GM12891 (cell line): ENCODE data around the gene CFAP61.
"Not testable (repeated sequence)": the region's sequence is repeated elsewhere in the genome, so short reads cannot be mapped to it uniquely, and the experiment has no call there.

ENCODE experiments used
- DNase-seq: peaks from one replicate; pipeline ENCODE4 v3.0.0; 2011; ENCODE audit warnings: low spot score; ENCODE audit not compliant: insufficient read length
- FAIRE-seq: peaks from 2 replicates; lab custom pipeline; 2011; peaks lifted over from hg19 to GRCh38; lab: Jason Lieb, UNC
- PAX5 ChIP-seq: IDR thresholded peaks from 2 replicates; pipeline ENCODE4 v1.6.1; 2011; ENCODE audit warnings: low read length, moderate library complexity, mild to moderate bottlenecking; ENCODE audit not compliant: insufficient read depth, severe bottlenecking
- POLR2A ChIP-seq: IDR thresholded peaks from 2 replicates; pipeline ENCODE4 v1.6.1; 2011; ENCODE audit warnings: low read depth, low read length, control low read depth
- POLR2AphosphoS5 ChIP-seq: IDR thresholded peaks from 2 replicates; pipeline ENCODE4 v1.6.1; 2011; ENCODE audit warnings: low read depth, low read length, control low read depth
- POU2F2 ChIP-seq: IDR thresholded peaks from 2 replicates; pipeline ENCODE4 v1.6.1; 2011; ENCODE audit warnings: low read depth, mild to moderate bottlenecking, control low read depth, low read length, moderate library complexity
- SPI1 ChIP-seq: IDR thresholded peaks from 2 replicates; pipeline ENCODE4 v1.6.1; 2011; ENCODE audit warnings: low read depth, low read length, control low read depth
- TAF1 ChIP-seq: IDR thresholded peaks from 2 replicates; pipeline ENCODE4 v1.6.1; 2011; ENCODE audit warnings: low read depth, low read length, control low read depth

The CFAP61 gene

GRCh38 chr20:20103486-20103885, 51.2 kb downstream of the CFAP61 start:
- DNase-seq, result no peak
- FAIRE-seq, result no peak
- no peak for TF ChIP-seq PAX5
- TF ChIP-seq POLR2A, result no peak
- TF ChIP-seq SPI1, result no peak
- no peak for TF ChIP-seq POU2F2
- TF ChIP-seq POLR2AphosphoS5, result no peak
- TF ChIP-seq TAF1, result no peak

- not testable (repeated sequence) for DNase-seq, FAIRE-seq
These were observed 70.9 kb downstream of the CFAP61 start for GRCh38 chr20:20123187-20123586.

- DNase-seq (no peak), FAIRE-seq (no peak)
- TF ChIP-seq POLR2AphosphoS5, result no peak
- no peak for TF ChIP-seq POLR2A
- TF ChIP-seq SPI1, result no peak
- TF ChIP-seq PAX5, result no peak
- no peak for TF ChIP-seq TAF1
- no peak for TF ChIP-seq POU2F2
These were observed 78.1 kb downstream of the CFAP61 start for GRCh38 chr20:20130399-20130798.

GRCh38 chr20:20134941-20135575, 82.7 kb downstream of the CFAP61 start:
- no peak for FAIRE-seq
- no peak for DNase-seq
- TF ChIP-seq SPI1 (no peak), PAX5 (no peak), TAF1 (no peak), POLR2AphosphoS5 (no peak), POLR2A (no peak), POU2F2 (no peak)

GRCh38 chr20:20136313-20136712, 84.0 kb downstream of the CFAP61 start:
- TF ChIP-seq POLR2AphosphoS5 (no peak), POU2F2 (no peak), PAX5 (no peak)
- FAIRE-seq (no peak), DNase-seq (no peak)

GRCh38 chr20:20137851-20138250, 85.5 kb downstream of the CFAP61 start:
- no peak for DNase-seq
- no peak for TF ChIP-seq PAX5
- no peak for TF ChIP-seq TAF1
- TF ChIP-seq POLR2A, result no peak
- no peak for TF ChIP-seq POU2F2
- TF ChIP-seq POLR2AphosphoS5, result no peak
- no peak for TF ChIP-seq SPI1
- no peak for FAIRE-seq

- DNase-seq, result no peak
These were observed 86.2 kb downstream of the CFAP61 start for GRCh38 chr20:20138301-20139064.

GRCh38 chr20:20139403-20139802, 87.1 kb downstream of the CFAP61 start:
- no peak for DNase-seq
- TF ChIP-seq TAF1, result no peak
- TF ChIP-seq POLR2AphosphoS5, result no peak
- no peak for TF ChIP-seq SPI1
- TF ChIP-seq PAX5, result no peak
- no peak for TF ChIP-seq POLR2A
- TF ChIP-seq POU2F2, result no peak
- no peak for FAIRE-seq

More at GRCh38 chr20:20138301-20139064, 86.2 kb downstream of the CFAP61 start:
- no peak for FAIRE-seq
- TF ChIP-seq POLR2AphosphoS5, result no peak
- no peak for TF ChIP-seq TAF1
- TF ChIP-seq POLR2A, result no peak
- TF ChIP-seq PAX5, result no peak
- no peak for TF ChIP-seq SPI1
- TF ChIP-seq POU2F2, result no peak

GRCh38 chr20:20143165-20143564, 90.8 kb downstream of the CFAP61 start:
- no peak for TF ChIP-seq PAX5
- TF ChIP-seq POU2F2, result no peak
- TF ChIP-seq TAF1, result no peak
- TF ChIP-seq POLR2A, result no peak
- TF ChIP-seq SPI1, result no peak
- TF ChIP-seq POLR2AphosphoS5, result no peak
- DNase-seq (no peak), FAIRE-seq (no peak)

- TF ChIP-seq PAX5, result no peak
- no peak for TF ChIP-seq TAF1
- TF ChIP-seq POU2F2, result no peak
- TF ChIP-seq SPI1, result no peak
- no peak for TF ChIP-seq POLR2AphosphoS5
- FAIRE-seq (no peak), DNase-seq (no peak)
These were observed 91.3 kb downstream of the CFAP61 start for GRCh38 chr20:20143646-20144045.
